Neuron (in vitro differentiated cells): ENCODE measurements around the gene NEURL4.

Experiments
- H2AFZ ChIP-seq: one replicate; pipeline ENCODE4 v1.6.1; 2013; ENCODE audit warnings: low read depth, mild to moderate bottlenecking, inconsistent platforms, low read length, moderate library complexity
- H3K27me3 ChIP-seq: one replicate; pipeline ENCODE4 v1.6.1; 2013; ENCODE audit warnings: low read length; ENCODE audit not compliant: insufficient read depth
- H3K36me3 ChIP-seq: one replicate; pipeline ENCODE4 v1.6.1; 2013; ENCODE audit warnings: low read length; ENCODE audit not compliant: insufficient read depth
- H3K4me1 ChIP-seq: one replicate; pipeline ENCODE4 v1.6.1; 2013; ENCODE audit warnings: low read length; ENCODE audit not compliant: insufficient read depth
- H3K4me3 ChIP-seq: 2 replicates; pipeline ENCODE4 v1.5.1; 2013; ENCODE audit warnings: mild to moderate bottlenecking, low read length, moderate library complexity
- H3K9me3 ChIP-seq: one replicate; pipeline ENCODE4 v1.6.1; 2013; ENCODE audit warnings: low read length

The NEURL4 gene

DNA sequence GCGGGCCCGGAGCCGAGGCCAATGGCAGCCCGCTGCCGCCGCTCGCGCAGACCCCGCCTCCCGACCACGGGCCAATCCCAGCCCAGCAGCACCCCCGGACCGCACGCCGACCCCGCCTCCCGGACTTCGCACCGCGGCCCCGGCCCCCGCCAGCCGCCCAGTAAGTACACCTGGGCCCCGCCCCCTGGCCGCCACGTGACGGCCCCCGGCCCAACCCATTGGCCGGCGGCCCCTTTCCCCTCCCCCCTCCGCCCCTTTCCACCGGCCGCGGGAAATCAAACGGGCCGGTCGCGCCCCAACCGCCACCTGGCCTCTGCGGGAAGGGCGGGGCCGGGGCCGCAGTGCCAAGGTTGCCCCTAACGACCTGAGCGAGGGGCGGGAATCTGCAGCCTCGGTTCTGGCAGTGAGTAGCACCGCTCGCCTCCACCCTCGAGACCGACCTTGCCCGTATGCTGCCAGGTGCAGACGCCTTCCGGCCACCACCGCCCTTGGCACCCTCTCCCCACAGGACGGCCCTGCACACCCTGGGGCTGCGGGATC is 34.5 kb downstream of the NEURL4 start, which contains the start of gene YBX2:
TSS of gene YBX2 (minus strand) at position 26 of the 540 bp plus-strand sequence. CDS start 139 bp downstream, outside the sequence.
- H3K9me3 ChIP-seq = no peaks in the 10 kb centered on the region

DNA sequence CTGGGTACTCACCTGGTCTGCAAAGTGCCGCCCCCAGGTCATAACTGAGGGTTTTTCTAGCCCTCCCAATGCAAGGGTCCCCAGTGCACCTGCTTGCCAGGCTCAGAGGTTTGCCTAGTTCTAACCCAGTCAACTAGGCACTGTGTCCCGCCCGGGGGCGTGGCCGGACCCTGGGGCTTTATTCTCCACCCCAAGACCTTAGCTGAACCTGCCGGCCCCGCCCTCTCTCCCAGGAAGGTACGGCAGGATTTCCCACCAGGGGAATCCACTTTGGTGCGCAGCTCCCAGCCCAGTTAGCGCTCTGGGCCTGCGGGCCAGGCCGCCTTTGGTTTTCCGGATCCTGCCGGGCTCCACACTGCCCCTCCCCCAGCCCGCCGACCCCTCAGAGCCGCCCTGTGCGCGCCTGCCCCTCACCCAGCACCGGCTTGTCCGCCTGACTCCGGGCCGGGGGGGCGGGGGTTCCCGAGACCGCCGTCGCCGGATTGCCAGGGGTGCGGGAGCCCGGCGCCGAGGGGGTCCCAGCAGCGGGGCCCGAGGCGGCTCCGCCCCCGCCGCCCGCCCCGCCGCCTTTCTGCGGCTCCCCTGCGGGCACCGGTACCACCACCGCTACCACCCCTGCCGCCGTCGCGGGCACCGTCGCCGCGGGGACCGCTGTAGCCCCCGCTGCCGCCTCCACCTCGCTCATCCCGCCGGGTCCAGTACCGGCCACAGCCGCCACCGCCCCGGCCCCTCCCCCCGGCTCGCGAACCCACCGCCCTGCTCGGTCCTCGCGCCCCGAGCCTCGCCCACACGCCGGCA is 35.1 kb downstream of the NEURL4 start:
- Histone ChIP-seq H3K36me3 (no peaks in the 10 kb centered on the region), H3K27me3 (peaks cover 41% of the 10 kb centered on the region), H2AFZ (peak overlapping the region; percentile 3), H3K4me1 (peaks cover 18% of the 10 kb centered on the region), H3K4me3 (peak overlapping the region; percentile 4), H3K9me3 (no peaks in the 10 kb centered on the region)

More for the DNA sequence above, 34.5 kb downstream of the NEURL4 start, which contains the start of gene YBX2:
- Histone ChIP-seq H3K36me3 (no peaks in the 10 kb centered on the region), H3K4me1 (peaks cover 18% of the 10 kb centered on the region), H3K27me3 (peaks cover 42% of the 10 kb centered on the region), H2AFZ (peak within 1 kb of the TSS; percentile 3), H3K4me3 (peak within 1 kb of the TSS; percentile 30)

DNA sequence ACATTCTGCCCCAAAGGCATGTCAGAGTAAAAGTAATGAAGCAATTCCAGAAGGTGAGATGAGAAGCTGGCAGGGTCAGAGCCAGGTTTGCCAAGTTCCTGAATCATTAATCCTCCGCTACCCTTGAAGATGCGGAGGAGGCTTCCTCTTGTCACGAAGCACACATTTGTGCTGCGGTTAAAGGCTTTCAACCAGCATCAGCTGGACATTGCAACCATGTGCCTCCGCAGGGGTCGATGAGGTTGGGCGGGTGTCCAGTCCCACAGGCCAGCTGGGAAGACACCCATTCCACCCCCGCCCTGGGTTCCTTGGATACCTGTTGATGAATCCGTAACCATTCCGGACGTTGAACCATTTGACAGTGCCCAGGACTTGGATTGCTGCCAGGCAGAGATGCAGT is 36.0 kb downstream of the NEURL4 start:
- Histone ChIP-seq H3K4me3 (no peak overlapping the region), H2AFZ (no peak overlapping the region), H3K9me3 (no peaks in the 10 kb centered on the region), H3K27me3 (peaks cover 41% of the 10 kb centered on the region), H3K36me3 (no peaks in the 10 kb centered on the region), H3K4me1 (peaks cover 18% of the 10 kb centered on the region)

DNA sequence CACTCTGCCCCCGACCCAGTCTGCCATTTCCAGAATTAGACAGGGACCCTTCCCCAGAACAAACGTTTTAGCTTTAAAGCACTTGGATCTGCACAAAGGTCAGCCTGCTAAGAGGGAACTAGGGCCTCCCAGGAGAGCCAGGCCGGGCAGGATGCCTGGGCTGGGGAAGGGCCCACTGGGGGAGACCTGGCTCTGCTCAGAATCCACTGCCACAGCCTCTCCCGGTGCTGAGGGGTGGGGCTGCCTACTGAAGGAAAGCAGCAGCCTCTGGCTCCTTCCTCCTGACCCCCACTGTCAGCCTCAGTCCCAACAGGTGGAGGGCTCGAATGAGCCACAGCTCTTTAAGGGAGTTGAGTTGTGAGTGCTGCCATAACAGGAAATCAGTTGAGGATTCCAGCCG is 36.4 kb downstream of the NEURL4 start:
- Histone ChIP-seq H3K36me3 (no peaks in the 10 kb centered on the region), H2AFZ (no peak overlapping the region), H3K9me3 (no peaks in the 10 kb centered on the region), H3K4me1 (peaks cover 18% of the 10 kb centered on the region), H3K4me3 (no peak overlapping the region), H3K27me3 (peaks cover 41% of the 10 kb centered on the region)

DNA sequence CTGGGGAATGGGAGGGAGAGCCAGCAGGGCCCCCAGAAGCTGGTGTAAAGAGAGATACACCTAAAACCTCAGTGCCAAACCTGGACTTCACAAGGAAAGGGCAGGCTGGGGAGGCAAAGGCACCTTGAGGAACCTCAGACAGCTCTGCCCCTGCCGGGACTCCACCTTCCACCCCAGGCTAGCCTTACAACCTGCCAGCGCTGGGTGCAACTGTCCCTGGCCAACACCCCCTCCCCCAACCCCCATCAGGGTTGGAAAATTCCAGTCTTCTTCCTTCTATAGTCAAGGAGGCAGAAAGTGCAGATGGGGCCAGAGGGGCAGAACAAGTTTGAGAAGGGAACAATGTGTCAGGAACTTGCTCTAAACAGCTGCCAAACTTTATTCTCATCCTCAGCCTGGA is 36.9 kb downstream of the NEURL4 start:
- peaks cover 41% of the 10 kb centered on the region for H3K27me3 ChIP-seq
- H2AFZ ChIP-seq = no peak overlapping the region
- H3K36me3 ChIP-seq = no peaks in the 10 kb centered on the region
- peaks cover 18% of the 10 kb centered on the region for H3K4me1 ChIP-seq
- no peak overlapping the region for H3K4me3 ChIP-seq
- H3K9me3 ChIP-seq = no peaks in the 10 kb centered on the region

DNA sequence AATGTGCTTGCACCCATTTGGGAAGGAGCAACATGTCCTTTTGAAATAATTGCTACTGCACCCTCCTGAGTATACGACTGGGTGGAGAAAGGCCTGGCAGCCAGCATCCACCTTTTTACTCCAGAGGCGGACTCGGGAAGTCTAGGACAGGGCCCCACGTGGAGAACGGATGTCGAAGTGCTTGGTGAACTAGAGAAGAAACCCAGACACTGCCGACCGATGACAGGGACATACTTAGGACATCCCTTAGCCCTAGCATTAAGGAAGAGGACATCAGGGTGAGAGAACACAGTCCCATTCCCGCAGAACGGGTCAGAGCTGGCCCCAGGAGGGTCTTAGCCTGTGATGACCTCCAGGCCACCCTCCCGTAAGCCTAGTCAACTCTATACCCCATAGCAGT is 38.5 kb downstream of the NEURL4 start:
- Histone ChIP-seq H3K9me3 (no peaks in the 10 kb centered on the region), H3K4me3 (no peak overlapping the region), H2AFZ (no peak overlapping the region), H3K27me3 (peaks cover 33% of the 10 kb centered on the region), H3K36me3 (no peaks in the 10 kb centered on the region), H3K4me1 (peaks cover 12% of the 10 kb centered on the region)

DNA sequence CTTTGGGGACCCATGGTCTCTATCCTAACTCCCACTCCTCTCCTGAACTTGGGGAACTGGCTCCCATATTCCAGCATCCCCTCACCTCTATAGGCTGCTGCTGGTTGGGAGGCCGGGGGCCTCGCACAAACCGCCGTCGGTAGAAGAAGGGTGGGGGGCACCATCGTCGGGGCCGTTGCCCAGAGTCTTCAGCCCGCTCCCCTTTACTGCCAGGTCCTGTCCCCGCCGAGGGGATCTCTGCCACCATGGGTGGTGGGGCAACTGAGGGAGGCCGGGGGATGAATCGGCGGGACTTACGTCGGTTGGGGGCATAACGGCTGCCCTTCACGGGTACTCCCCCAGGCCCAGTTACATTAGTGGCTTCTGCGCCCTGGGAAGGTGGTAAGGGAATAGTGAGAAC is 39.0 kb downstream of the NEURL4 start:
- H3K27me3 ChIP-seq = peaks cover 29% of the 10 kb centered on the region
- H3K9me3 ChIP-seq = no peaks in the 10 kb centered on the region
- H3K4me3 ChIP-seq = no peak overlapping the region
- H2AFZ ChIP-seq = no peak overlapping the region
- peaks cover 12% of the 10 kb centered on the region for H3K4me1 ChIP-seq
- no peaks in the 10 kb centered on the region for H3K36me3 ChIP-seq

DNA sequence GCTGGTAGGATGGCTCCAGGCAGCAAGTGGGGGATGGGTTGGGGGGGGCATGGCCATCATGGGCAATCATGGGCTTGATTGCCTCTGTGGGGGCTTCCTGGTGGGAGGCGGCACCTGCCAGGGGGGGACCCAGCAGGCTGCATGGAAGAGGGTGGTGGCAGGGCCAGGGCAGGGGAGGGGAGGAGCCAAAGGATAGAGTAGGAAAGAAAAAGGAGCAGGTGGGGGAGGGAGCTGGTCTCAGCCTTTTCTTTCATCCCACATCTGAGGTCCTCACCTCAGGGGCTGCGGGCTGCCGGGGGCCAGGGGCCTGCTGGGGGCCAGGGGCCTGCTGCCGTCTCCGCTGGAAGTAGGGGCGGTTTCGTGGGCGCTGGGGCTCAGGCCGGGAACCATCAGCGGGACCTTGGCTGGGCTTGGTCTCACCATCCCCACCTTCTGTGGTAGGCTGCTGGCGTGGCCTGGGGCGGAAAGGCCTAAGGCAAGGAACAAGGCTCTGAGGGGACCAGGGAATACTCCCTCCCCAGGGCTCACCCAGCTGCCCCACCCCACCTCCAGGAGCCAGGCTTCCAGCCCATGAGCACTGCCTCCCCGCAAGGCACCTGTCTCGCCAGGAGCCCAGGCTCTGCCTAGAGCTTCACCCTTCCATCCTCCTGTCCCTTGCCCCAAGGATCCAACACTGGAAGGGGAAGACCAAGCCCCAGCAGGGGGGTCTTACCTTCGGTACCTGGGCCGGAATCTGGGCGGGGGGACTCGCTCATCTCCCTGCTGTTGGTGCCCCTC is 39.7 kb downstream of the NEURL4 start:
- no peaks in the 10 kb centered on the region for H3K9me3 ChIP-seq
- no peak overlapping the region for H3K4me3 ChIP-seq
- peaks cover 25% of the 10 kb centered on the region for H3K27me3 ChIP-seq
- peaks cover 9% of the 10 kb centered on the region for H3K4me1 ChIP-seq
- no peak overlapping the region for H2AFZ ChIP-seq
- no peaks in the 10 kb centered on the region for H3K36me3 ChIP-seq

DNA sequence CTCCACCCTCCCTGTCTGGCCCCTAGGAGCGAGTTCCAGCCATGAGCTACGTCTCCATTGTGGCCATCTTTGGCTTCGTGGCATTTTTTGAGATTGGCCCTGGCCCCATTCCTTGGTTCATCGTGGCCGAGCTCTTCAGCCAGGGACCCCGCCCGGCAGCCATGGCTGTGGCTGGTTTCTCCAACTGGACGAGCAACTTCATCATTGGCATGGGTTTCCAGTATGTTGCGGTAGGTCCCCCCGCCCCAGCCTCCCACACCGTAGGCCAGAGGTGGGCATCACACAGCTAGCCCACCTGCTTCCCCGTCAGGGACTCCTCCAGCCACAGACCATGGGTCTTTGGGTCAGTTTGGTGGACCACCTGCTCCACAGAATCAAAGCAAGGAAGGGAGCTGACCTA is 43.5 kb downstream of the NEURL4 start:
- Histone ChIP-seq H3K4me1 (peaks cover 11% of the 10 kb centered on the region), H2AFZ (no peak overlapping the region), H3K4me3 (no peak overlapping the region), H3K36me3 (no peaks in the 10 kb centered on the region), H3K27me3 (no peaks in the 10 kb centered on the region), H3K9me3 (no peaks in the 10 kb centered on the region)

DNA sequence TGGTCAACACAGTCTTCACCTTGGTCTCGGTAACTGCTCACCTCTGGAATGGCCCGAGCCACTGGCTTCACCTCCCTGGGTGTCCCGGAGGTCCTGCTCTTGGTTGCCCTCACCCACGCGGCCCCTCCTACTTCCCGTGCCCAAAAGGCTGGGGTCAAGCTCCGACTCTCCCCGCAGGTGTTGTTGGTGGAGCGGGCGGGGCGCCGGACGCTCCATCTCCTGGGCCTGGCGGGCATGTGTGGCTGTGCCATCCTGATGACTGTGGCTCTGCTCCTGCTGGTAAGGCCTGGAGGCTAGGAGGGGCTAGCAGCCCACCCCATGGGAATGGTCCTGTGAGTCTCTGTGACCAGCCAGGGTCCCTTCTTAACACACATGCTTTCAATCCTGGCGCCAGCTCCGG is 44.2 kb downstream of the NEURL4 start:
- Histone ChIP-seq H3K36me3 (no peaks in the 10 kb centered on the region), H3K9me3 (no peaks in the 10 kb centered on the region), H3K4me3 (no peak overlapping the region), H3K4me1 (peaks cover 14% of the 10 kb centered on the region), H2AFZ (no peak overlapping the region), H3K27me3 (no peaks in the 10 kb centered on the region)

DNA sequence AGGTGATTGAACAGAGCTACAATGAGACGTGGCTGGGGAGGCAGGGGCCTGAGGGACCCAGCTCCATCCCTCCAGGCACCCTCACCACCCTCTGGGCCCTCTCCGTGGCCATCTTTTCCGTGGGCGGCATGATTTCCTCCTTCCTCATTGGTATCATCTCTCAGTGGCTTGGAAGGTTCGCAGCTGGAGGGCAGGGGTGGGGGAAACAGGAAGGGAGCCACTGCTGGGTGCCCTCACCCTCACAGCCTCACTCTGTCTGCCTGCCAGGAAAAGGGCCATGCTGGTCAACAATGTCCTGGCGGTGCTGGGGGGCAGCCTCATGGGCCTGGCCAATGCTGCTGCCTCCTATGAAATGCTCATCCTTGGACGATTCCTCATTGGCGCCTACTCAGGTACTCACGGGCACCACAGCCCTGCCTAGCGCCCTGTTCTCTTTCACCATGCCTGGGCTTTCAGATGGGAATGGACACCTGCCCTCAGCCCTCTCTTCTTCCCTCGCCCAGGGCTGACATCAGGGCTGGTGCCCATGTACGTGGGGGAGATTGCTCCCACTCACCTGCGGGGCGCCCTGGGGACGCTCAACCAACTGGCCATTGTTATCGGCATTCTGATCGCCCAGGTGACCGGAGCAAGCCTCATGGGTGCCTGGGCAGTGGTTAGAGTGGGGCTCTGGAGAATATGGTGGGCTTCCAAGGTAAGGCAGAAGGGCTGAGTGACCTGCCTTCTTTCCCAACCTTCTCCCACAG is 45.5 kb downstream of the NEURL4 start:
- Histone ChIP-seq H2AFZ (no peak overlapping the region), H3K27me3 (no peaks in the 10 kb centered on the region), H3K36me3 (no peaks in the 10 kb centered on the region), H3K4me3 (no peak overlapping the region), H3K4me1 (peaks cover 14% of the 10 kb centered on the region), H3K9me3 (no peaks in the 10 kb centered on the region)

DNA sequence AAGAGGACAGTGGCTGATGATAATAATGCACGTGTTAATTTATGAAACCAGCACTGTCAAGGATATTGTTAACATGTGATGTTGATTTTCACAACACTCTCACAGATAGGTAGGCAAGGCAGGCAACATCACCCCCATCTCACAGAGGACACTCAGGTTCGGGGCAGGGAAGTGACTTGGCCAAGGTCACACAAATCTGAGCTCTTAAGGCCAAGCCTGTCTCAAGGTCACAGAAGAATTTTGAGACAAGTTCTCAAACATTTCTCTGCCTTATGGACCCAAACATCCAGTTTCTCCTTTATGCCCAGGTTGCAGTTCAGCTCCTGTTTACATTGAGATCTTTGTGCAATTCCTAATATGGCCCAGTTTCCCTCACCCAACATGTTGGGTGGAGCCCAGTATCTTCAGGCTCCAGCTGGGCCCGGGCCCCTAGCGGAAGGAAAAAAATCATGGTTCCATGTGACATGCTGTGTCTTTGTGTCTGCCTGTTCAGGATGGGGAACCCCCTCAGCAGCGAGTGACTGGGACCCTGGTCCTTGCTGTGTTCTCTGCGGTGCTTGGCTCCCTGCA is 46.3 kb downstream of the NEURL4 start:
- H3K36me3 ChIP-seq = no peaks in the 10 kb centered on the region
- no peaks in the 10 kb centered on the region for H3K9me3 ChIP-seq
- no peak overlapping the region for H2AFZ ChIP-seq
- H3K4me3 ChIP-seq = peak overlapping the region; percentile 59
- no peaks in the 10 kb centered on the region for H3K27me3 ChIP-seq
- peaks cover 14% of the 10 kb centered on the region for H3K4me1 ChIP-seq
